ENCODE measurements around the gene SLC27A5. TPM values are rescaled to one million over a fixed set of nuclear protein-coding genes. Genes with fewer than 3 reads are reported as not detected.

The SLC27A5 gene
- polyA plus RNA-seq, 2 of the 4 experiments (the other 2 are of a cell fraction), result 30.2 to 37.8 TPM

- Histone ChIP-seq H3K27ac (peak overlapping the region; percentile 85 to 89), H3K4me1 (peaks cover 17% of the 10 kb centered on the region; the same call in 2 of the 3 replicates), H3K4me3 (peak overlapping the region; percentile 61), H3K4me2 (peak overlapping the region; percentile 98), H3K9me3 (0 out of 3 replicates have a peak, but pooled peaks cover 2% of the 10 kb centered on the region)
- 93% methylated on average over 14 of the region's 14 CpGs for WGBS (ENCODE audit: missing lambda C conversion rate)
- ChIA-PET CTCF (interaction anchor here (0.6 to 4.1 kb wide), 10 partner anchors 8 to 108 kb away, joined by 3 to 57 read pairs (median 4); partner anchors contain the start of gene ZBTB45), POLR2A (interaction anchor here (1.5 to 3.9 kb wide), 2 partner anchors 20 to 44 kb away, joined by 10 to 40 read pairs; partner anchors contain the start of genes TRIM28 and ZBTB45)
- ATAC-seq, result no peak
- TF ChIP-seq ZNF302 (CRISPR knock-in tag; IDR thresholded peaks at IDR 0.05), result no peak
- TF ChIP-seq ZFP36 (IDR thresholded peaks at IDR 0.05; ENCODE audit: borderline replicate concordance, partially characterized antibody), result no peak
- DNase-seq (ENCODE audit: low read depth in 1 of 2, low spot score in 1 of 2), result no peak
- FAIRE-seq, result no peak
These were observed 11.6 kb downstream of the SLC27A5 start for GRCh38 chr19:58500242-58500641.

DNA sequence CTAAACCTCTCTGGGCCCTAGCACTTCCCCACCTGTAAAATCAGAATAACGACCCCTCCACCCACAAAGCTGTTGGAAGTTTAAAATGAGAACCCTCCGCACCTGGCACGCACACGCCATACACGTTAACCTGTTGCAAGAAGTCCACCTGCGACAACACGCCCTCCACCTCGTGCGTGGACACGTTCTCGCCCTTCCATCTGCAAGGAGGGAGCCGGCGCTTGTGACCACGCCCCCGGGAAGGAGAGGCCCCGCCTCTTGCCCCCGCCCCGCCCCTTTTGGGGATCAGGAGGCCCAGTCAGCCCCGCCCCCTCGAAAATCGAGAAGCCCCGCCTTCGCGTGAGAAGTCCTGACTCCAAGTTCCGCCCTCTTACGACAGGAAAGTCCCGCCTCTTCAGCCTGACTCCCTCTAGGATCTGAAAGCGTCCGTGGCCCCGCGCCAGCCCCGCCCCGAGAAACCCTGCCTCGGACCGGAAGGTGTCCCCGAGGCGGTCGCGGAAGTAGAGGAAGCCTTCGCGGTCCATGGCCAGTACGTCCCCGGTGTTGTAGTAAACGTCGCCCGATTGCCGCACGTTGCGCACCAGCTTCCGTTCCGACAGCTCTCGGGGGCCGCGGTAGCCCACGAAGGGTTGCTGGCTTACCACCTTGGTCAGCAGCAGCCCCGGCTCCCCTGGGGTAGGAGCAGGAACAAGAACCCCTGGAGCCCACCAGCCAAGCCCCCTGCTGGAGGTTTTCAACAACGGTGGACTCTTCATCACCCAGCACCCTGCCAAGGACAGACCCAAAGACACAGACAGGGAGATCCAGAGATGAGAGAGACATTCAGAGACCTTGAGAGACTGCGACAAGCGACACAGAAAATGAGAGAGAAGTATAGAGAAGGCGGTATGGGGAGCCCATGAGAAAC is 12.5 kb downstream of the SLC27A5 start:
- Histone ChIP-seq H3K4me2 (peak overlapping the region; percentile 98), H3K9me3 (0 out of 3 replicates have a peak, but pooled peaks cover 2% of the 10 kb centered on the region), H3K27ac (peak overlapping the region; percentile 85 to 89), H3K4me3 (peak overlapping the region; percentile 61), H3K4me1 (peaks cover 13% of the 10 kb centered on the region; the same call in 2 of the 3 replicates)
- POLR2A ChIA-PET, result interaction anchor here (0.6 to 3.9 kb wide), 6 partner anchors 10 to 263 kb away, joined by 3 to 40 read pairs (median 6); partner anchors contain the start of genes TRIM28, ZBTB45 and ZNF446
- FAIRE-seq (peak; percentile 61), DNase-seq (ENCODE audit: low read depth in 1 of 2, low spot score in 1 of 2) (peak; percentile 100), ATAC-seq (peak; percentile 97 to 99)
- 10% methylated on average over 9 of the region's 60 CpGs for WGBS (ENCODE audit: missing lambda C conversion rate)
- CTCF ChIA-PET, result interaction anchor here (0.7 to 4.1 kb wide), 9 partner anchors 9 to 26 kb away, joined by 3 to 57 read pairs (median 4); partner anchors contain the start of gene ZBTB45
- peak; percentile 19; a peak in 2 of 5 replicates for TF ChIP-seq RAD21 (conservative IDR thresholded peaks at IDR 0.05 in 1 of 2, IDR thresholded peaks at IDR 0.05 in 1 of 2)
- peak; percentile 43; the same call in 1 of the 2 replicates for TF ChIP-seq PHF8 (IDR thresholded peaks at IDR 0.05; ENCODE audit: borderline replicate concordance, low read depth)
- TF ChIP-seq USF2 (IDR thresholded peaks at IDR 0.05), result no peak
- TF ChIP-seq BCL3 (IDR thresholded peaks at IDR 0.05), result peak; percentile 66; the same call in 1 of the 3 replicates
- TF ChIP-seq RNF2 (IDR thresholded peaks at IDR 0.05; ENCODE audit: borderline replicate concordance, low read depth), result no peak
- TF ChIP-seq HES2 (IDR thresholded peaks at IDR 0.05), result no peak
- peak; percentile 84 for TF ChIP-seq KDM5A (IDR thresholded peaks at IDR 0.05)
- TF ChIP-seq, protein P1, sequence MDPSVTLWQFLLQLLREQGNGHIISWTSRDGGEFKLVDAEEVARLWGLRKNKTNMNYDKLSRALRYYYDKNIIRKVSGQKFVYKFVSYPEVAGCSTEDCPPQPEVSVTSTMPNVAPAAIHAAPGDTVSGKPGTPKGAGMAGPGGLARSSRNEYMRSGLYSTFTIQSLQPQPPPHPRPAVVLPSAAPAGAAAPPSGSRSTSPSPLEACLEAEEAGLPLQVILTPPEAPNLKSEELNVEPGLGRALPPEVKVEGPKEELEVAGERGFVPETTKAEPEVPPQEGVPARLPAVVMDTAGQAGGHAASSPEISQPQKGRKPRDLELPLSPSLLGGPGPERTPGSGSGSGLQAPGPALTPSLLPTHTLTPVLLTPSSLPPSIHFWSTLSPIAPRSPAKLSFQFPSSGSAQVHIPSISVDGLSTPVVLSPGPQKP (IDR thresholded peaks at IDR 0.05; ENCODE audit: low read depth, low read length), result 0 out of 2 replicates have a peak, but pooled peaks have one; percentile 24
- TF ChIP-seq KDM1A (IDR thresholded peaks at IDR 0.05; ENCODE audit: low read depth), result no peak
- TF ChIP-seq CTCF (IDR thresholded peaks at IDR 0.05), result no peak; the same call in 2 of the 3 replicates
- no peak for TF ChIP-seq RARB (CRISPR knock-in tag; IDR thresholded peaks at IDR 0.05)
- TF ChIP-seq MYC (IDR thresholded peaks at IDR 0.05; ENCODE audit: borderline replicate concordance, low read length), result peak; percentile 75
- peak; percentile 39; the same call in 2 of the 3 replicates for TF ChIP-seq SMC3 (IDR thresholded peaks at IDR 0.05)
- peak in 1 of 2 experiments; percentile 9; a peak in 1 of 4 replicates for TF ChIP-seq CEBPB (IDR thresholded peaks at IDR 0.05)
- TF ChIP-seq CBX8 (IDR thresholded peaks at IDR 0.05), result no peak
- TF ChIP-seq, protein P2, sequence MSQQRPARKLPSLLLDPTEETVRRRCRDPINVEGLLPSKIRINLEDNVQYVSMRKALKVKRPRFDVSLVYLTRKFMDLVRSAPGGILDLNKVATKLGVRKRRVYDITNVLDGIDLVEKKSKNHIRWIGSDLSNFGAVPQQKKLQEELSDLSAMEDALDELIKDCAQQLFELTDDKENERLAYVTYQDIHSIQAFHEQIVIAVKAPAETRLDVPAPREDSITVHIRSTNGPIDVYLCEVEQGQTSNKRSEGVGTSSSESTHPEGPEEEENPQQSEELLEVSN (IDR thresholded peaks at IDR 0.05; ENCODE audit: borderline replicate concordance, low read depth), result peak; percentile 88; the same call in 1 of the 2 replicates
- TF ChIP-seq NPAS2 (CRISPR knock-in tag; IDR thresholded peaks at IDR 0.05; ENCODE audit: borderline replicate concordance), result no peak
- TF ChIP-seq, protein P3, sequence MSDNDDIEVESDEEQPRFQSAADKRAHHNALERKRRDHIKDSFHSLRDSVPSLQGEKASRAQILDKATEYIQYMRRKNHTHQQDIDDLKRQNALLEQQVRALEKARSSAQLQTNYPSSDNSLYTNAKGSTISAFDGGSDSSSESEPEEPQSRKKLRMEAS (IDR thresholded peaks at IDR 0.05), result peak; percentile 97
- TF ChIP-seq TP53 (CRISPR knock-in tag; IDR thresholded peaks at IDR 0.05), result no peak
- TF ChIP-seq, protein P4, sequence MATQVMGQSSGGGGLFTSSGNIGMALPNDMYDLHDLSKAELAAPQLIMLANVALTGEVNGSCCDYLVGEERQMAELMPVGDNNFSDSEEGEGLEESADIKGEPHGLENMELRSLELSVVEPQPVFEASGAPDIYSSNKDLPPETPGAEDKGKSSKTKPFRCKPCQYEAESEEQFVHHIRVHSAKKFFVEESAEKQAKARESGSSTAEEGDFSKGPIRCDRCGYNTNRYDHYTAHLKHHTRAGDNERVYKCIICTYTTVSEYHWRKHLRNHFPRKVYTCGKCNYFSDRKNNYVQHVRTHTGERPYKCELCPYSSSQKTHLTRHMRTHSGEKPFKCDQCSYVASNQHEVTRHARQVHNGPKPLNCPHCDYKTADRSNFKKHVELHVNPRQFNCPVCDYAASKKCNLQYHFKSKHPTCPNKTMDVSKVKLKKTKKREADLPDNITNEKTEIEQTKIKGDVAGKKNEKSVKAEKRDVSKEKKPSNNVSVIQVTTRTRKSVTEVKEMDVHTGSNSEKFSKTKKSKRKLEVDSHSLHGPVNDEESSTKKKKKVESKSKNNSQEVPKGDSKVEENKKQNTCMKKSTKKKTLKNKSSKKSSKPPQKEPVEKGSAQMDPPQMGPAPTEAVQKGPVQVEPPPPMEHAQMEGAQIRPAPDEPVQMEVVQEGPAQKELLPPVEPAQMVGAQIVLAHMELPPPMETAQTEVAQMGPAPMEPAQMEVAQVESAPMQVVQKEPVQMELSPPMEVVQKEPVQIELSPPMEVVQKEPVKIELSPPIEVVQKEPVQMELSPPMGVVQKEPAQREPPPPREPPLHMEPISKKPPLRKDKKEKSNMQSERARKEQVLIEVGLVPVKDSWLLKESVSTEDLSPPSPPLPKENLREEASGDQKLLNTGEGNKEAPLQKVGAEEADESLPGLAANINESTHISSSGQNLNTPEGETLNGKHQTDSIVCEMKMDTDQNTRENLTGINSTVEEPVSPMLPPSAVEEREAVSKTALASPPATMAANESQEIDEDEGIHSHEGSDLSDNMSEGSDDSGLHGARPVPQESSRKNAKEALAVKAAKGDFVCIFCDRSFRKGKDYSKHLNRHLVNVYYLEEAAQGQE (IDR thresholded peaks at IDR 0.05), result peak; percentile 45; the same call in 1 of the 2 replicates

Data from A549 (cell line).